HG02571 (cell line): ENCODE data around the gene TUBA1A.
"Not testable (repeated sequence)": the region's sequence is repeated elsewhere in the genome, so short reads cannot be mapped to it uniquely, and the experiment has no call there.

Source experiments
- ATAC-seq: cut with Tn5 transposase; IDR thresholded peaks from one replicate; pipeline ENCODE4 v1.9.1; 2021; ENCODE audit warnings: mild to moderate bottlenecking, moderate library complexity; ENCODE audit not compliant: unreplicated experiment

The TUBA1A gene

DNA sequence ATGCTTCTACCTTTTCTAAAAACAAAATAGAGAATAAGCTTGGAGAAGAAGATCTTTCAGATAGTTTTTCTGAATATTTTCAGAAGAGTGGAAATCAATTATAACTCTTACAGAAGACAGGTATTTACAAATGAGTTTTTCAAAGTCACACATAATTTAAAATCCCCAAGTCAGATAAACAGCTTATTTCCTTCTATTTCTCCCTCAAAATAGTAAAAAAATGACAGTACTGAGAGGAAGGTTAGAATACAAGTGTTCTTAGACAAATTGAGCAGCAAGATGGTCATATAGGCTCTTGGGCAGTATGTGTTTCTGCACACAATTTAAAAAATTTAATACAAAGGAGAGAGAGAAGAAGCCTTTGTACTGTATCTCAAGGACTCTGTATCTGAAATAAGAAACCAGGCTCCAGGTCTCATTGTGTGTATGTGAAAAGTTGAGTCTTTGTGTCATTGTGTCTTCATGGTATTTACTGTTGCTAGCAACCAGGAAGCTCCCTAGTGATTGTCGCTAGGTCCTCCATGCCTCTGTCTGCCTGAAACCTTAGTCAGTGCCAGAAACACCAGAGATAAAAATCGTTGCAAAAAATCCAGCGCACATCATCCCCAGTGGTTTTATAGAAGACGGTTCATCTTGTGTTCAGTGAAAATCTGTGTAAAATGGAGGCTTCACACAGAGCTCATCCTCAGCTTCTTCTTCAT is 12.9 kb upstream of the TUBA1A start:
- ATAC-seq: no peak

DNA sequence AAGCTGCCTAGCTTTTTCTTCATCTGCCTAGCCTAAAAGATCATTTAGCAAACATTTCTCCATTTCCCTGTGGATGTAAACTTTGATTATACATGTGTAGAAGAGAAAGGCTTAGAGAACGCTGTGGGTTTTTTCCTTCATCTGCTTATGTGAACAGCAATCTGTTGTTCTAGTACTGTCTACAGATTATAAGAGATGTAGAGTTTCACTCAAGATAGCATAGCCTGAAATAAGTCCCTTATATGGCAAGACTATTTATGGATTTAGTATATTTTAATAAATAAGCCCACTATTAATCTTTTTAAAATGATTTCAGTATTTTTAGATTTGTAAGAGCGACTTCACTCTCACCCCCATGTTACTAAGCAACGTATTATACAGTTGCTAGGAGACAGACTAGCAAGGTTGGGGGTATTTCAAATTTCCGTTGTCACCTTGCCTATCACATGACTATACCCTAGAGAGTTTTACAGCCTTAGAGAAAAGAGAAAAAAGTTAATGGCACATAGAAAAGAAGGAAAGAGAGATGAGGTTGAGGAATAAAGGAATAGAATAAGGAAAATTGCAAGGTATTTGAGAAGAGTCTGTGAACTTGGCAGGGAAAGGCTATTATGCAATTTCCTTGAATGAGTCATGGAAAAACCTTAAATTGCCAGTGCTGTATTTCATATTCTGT is 12.2 kb upstream of the TUBA1A start:
- no peak for ATAC-seq

DNA sequence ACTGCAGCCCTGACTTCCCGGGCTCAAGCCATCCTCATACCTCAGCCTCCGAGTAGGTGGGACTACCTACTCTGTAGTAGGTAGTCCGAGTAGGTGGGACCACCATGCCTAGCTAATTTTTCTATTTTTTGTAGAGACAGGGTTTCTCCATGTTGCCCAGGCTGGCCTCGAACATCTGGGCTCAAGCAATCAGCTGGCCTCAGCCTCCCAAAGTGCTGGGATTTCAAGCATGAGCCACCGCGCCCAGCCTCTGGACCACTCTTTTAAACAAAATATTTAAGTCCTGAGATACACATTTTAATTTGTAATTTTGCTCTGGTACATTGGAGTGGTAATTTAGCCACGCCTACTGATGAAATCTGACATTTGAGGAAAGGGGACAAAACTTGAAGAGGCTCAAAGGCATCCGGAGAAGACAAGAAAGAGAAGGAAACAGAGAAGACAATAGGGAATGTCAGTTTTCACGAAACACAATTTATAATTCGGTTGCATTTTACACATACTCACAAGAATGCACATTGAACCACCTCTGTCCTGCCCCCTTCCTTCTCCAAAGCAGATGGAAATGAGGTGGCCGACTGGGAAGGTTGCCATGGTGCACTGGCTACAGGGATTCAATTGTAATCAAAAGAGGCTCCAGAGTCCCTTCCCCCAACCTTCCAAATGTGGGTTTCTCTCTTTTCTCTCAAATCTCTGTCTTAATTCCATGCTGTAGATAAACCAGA is 9.7 kb upstream of the TUBA1A start:
- ATAC-seq: no peak

DNA sequence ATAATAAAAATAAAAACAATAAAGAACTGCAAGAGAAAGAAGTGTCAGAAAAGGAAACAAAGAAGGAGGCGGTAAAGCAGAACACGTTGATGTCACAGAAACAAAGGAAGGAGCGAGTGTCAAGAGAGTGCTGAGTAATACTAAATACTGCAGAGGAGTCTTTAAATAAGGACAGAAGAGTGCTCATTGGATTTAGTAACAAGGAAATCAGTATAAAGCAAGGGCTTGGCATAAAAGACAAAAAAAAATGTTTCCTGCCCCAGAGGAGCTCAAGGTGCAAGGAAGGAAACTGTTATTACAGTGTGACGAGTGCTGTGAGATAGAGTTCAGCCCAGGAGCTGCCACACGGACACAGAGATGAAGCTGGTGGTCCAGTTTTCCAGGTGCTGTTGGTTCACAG is 8.4 kb upstream of the TUBA1A start:
- no peak for ATAC-seq

DNA sequence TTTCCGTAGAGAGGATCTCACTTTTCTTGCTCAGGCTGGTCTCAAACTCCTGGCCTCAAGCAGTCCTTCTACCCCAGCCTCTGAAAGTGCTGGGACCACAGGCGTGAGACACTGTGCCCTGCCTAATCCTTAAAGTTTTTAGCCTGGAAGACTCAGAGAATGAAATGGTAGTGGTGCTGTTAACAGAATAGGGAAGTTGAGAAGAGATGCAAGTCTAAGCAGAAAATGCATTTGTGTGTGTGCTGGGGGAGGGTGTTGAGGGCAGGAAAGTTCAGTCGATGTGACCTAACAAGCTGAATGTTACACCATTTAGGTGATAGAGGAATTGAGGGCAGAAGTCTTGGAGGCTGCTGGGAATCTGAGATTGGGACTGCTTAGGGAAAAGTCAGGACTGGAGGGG is 6.9 kb upstream of the TUBA1A start:
- ATAC-seq: no peak

DNA sequence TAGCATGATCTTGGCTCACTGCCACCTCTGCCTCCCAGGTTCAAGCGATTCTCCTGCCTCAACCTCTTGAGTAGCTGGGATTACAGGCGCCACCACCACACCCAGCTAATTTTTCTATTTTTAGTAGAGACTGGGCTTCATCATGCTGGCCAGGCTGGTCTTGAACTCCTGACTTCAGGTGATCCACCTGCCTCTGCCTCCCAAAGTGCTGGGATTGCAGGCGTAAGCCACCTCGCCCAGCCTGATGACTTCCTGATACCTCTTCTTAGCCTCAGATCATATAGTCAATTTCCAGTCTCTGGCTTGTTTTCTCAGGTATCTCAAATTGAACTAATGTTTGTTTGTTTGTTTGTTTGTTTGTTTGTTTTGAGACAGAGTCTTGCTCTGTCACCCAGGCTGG is 4.9 kb upstream of the TUBA1A start:
- not testable (repeated sequence) for ATAC-seq

DNA sequence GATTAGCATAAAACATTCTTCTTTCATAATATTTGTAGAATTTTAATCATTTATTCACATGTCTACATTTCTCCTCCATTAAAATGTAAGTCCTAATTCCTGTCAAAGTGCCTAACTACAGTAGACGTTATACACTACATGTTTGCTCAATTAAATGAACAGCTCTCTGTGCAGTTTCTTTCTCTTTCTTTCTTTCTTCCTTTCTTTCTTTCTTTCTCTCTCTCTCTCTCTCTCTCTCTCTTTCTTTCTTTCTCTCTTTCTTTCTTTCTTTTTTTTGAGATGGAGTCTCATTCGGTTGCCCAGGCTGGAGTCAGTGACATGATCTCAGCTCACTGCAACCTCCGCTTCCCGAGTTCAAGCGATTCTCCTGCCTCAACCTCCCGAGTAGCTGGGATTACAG is 2.6 kb upstream of the TUBA1A start:
- ATAC-seq: not testable (repeated sequence)

DNA sequence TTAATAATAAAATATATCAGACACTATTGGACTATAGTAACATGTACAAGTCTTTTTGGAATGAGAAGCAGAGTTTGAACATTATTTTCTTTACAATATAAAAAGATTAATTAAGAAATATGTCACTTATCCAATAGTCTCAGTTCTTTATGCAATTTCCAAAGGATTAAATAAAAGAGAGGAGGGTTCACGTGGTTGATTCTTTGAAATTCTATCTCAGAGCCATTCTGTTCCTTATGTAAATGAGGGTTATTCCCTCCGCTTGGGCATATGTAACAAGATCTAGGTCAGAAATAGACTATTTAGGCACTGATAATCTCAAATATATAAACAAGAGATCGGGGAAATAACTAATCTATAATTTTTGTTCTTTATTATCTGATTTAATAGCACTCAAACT is 2.1 kb upstream of the TUBA1A start:
- no peak for ATAC-seq

DNA sequence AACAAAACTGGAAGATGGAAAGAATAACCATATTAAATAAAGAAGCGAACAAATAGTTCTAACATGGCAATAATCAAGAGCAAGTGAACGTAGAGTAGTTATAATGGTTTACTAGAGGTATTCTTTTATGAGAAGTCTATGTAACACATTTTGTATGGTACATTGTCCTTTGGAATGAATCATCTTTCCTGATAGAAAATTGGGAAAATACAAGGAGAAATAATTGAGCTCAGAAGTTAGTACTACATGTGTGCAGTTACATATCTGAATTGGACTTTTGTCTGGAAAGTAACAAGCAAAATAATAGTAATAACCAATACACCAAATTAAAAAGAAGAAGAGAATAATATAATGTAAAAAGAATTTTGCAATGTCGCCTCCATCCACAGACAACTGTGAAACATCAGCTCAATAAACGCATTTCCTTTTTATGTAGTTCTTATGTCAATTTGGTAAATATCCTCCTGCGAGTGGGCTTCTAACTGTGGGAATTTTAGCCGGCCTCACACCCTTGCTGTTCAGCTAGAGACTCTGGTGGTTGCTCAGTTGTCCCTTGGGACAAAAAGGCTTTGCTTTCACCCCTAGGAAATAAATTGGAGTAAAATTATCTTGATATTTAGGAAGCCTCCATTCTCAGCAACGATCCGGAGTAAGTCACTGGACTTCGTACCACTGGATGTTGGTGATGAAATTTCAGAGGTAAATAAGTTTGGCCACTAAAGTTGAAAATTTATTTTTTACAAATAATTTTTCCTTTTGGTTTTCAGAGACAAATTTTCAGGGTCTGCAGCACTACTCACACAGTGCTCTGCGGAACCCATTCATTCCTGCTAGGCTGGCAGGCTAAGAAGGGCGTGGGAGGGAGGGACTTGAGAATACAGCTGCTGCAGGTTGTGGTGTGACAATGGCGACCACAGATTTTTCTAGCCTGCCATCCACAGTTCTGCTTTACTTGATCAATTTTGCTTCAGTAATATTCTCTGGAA is 1.1 kb upstream of the TUBA1A start:
- ATAC-seq: no peak

DNA sequence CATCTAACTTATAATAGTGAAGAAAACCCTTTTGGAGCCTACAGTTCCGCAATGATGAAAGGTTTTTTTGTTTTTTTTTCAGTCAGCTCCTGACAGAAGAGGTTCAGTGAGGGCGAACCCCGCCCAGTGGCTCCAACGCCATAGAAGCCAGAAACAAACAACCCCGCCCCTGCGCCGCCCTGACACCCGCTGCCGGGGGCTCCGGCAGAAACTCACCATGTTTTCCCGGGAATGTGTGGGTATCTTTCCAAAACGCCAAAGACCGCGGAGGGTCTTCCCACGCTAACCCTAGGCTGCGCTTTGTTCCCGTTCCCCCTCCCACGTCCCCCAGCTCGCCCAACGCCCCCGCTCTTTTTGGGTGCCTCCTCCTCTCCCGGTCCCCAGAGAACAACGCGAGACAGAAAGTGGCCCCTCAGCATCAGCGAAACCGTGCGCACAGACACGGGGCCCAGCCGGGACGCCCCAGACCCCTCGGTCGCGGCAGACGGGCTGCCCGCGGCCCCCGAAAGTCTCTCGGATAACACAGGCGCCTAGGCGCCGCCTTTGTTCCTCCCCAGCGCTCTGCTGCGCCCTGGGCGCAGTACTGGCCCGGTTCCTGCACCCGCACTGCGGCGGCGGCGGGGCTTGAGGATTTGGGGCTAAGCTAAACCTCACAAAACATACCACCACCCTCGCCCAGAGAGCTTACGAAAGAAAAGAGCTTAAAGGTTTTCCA is 522 bp downstream of the TUBA1A start:
- ATAC-seq: peak; percentile 43

DNA sequence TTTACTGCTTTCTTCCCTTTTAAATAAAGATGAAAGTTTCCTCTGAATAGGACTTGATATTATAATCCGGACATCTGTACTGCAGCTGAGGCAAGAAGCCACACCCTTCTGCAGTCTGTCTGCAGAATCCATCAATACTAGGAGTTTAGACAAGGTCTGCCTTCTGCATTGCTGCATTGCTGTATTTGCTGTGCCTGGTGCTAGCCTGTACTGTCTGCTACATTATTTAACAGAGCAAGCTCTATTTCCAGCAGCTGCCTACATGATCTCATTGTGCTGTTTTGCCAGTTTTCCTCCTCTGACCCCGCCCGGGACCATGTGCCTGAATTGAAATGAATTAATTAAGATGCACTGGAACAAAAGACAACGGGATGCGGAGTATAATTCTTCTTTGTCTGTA is 1.7 kb downstream of the TUBA1A start:
- ATAC-seq: no peak

DNA sequence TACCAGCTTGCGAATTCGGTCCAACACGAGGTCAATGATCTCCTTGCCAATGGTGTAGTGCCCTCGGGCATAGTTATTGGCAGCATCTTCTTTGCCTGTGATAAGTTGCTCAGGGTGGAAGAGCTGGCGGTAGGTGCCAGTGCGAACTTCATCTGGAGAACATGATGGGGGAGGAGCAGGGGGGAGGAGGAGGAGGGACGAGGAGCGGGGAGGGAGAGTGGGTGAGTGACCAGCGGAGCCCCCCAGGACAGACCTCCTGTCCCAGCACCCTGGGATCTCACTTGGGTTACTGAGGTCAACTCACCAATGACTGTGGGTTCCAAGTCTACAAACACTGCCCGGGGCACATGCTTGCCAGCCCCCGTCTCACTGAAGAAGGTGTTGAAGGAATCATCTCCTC is 2.6 kb downstream of the TUBA1A start:
- not testable (repeated sequence) for ATAC-seq

DNA sequence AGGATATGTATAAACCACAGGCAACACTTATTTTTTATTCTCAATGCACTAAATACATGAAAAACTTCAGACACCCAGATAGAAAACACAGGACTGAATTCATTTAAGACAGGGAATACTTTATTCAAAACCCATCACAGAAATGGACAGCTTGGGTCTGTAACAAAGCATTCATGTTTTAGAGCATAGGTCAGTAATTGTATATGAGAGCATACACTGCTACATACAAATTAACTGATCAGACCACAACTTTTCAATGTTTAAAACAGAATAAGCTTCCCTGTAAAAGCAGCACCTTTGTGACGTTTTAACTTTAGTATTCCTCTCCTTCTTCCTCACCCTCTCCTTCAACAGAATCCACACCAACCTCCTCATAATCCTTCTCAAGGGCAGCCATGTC is 4.2 kb downstream of the TUBA1A start:
- not testable (repeated sequence) for ATAC-seq

DNA sequence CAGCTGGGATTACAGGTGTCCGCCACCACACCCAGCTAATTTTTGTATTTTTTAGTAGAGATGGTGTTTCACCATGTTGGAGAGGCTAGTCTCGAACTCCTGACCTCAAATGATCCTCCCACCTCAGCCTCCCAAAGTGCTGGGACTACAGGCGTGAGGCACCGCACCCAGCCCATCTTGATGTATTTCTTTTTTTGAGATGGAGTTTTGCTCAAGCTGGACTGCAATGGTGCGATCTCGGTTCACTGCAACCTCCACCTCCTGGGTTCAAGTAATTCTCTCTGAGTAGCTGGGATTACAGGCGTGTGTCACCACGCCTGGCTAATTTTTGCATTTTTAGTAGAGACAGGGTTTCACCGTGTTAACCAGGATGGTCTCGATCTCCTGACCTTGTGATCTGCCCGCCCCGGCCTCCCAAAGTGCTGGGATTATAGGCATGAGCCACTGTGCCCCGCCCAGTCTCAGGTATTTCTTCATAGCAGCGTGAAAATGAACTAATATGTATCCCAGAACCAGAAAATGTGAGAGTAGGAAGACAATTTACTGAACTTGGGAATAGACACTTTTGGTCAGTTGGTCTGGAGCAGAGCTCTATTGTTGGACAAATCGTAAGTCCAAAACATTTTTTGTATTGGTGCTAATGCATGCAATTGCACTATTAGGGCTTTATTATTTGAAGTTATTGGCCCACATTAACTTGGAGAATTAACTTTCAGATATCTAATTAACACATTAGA is 5.5 kb downstream of the TUBA1A start:
- not testable (repeated sequence) for ATAC-seq

DNA sequence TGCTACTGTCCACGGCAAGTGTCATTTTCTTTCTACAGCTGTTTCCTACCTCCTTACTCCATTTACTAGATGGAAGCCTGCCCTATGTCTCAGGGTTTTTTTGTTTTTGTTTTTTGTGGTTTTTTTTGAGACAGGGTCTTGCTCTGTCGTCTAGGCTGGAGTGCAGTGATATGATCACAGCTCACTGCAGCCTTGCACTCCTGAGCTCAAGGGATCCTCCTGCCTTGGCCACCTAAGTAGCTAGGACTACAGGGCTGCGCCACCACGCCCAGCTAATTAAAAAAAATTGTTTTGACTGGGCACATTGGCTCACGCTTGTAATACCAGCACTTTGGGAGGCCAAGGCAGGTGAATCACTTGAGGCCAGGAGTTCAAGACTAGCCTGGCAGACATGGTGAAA is 14.7 kb downstream of the TUBA1A start:
- no peak for ATAC-seq

DNA sequence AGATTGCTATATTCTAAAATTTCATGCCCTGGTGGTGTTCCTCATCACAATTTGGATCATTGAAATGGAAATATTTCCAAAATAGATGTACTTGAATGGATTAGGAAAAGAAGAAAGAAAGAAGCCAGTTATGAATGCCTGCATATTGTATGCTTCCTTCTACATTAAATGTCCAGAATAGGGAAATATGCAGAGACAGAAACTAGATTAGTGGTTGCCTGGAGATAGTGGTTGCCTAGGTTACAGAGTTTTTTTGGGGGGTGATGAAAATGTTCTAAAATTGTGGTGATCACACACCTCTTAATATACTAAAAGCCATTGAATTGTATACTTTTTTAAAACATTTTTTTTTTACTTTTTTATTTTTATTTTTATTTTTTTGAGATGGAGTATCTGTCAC is 18.0 kb downstream of the TUBA1A start:
- ATAC-seq: no peak

DNA sequence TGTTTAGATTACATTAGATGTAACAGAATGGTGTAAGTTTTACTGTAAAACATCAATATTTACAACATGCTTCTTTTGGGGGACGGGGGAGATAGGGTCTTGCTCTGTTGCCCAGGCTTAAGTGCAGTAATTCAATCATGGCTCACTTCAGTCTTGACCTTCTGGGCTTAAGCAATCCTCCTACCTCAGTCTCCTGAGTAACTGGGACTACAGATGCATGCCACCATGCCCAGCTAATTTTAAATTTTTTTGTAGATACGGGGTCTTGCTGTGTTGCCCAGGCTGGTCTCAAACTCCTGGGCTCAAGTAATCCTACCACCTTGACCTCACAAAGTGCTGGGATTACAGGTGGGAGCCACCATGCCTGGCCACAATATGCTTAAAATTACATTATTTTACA is 23.8 kb downstream of the TUBA1A start:
- ATAC-seq: no peak

DNA sequence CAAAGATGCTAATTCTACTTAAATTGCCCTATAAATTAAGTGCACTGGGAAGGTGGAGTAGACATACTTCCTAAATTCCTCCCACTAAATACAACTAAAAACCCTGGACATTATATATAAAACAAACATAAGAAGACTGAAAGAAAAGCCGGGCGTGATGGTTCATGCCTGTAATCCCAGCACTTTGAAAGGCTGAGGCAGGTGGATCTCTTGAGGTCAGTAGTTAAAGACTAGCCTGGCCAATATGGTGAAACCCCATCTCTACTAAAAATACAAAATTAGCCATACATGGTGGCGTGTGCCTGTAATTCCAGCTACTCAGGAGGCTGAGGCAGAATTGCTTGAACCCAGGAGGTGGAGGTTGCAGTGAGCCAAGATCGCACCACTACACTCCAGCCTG is 27.0 kb downstream of the TUBA1A start:
- not testable (repeated sequence) for ATAC-seq

DNA sequence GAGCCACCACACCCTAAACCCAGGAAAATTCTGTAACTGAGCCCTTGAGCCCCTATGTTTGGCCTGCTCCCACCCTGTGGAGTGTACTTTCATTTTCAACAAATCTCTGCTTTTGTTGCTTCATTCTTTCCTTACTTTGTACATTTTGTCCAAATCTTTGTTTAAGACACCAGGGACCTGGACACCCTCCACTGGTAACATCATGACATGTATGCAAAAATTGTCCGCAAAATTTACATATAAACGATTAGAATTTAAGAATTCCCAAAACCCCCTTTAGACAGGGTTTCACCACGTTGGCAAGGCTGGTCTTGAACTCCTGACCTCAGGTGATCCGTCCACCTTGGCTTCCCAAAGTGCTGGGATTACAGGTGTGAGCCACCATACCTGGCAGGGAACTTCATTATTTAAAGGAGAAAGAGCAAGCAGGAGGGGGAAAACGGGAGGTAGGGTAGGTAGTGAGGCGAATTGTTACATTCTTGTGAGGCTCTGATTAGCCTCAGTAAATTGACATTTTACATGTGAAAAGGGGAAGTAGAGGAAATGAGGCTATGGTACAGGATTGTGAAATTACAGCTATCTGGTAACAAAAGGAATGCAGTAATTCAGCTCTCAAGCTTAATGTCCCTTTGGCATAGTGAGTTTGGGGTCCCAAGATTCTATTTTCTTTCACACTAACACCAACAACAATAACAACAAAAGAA is 27.6 kb downstream of the TUBA1A start:
- no peak for ATAC-seq
